Measurements from ENCODE around the gene ATL1.
A peak's percentile ranks its signal among the peaks of the same experiment; 100 is the strongest.

Gene ATL1

DNA sequence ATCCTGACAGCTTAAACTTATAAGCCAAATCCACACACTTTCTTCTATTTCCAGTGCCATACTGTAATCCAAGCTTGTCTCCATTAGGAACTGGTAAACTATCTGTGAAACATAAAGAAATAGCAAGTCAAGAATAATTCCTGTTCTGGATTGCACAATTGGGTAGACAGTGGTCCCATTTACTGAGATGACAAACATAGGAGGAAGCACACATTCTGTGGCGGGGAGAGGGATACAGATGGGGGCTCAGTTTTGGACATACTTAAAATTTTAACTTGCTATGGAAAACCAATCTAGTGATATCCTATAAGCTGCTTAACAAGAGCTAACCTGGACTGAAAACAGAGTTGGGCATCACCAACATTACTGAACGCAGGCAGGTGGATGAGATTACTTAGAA, 43.9 kb upstream of the ATL1 start:
- peaks cover 92% of the 10 kb centered on the region for H3K79me2 ChIP-seq (ENCODE audit: insufficient read depth, low read length)
- no peaks in the 10 kb centered on the region for H3K9me3 ChIP-seq (ENCODE audit: insufficient read depth, low read depth, low read length)
- no peak overlapping the region for H3K9ac ChIP-seq (ENCODE audit: low read depth, low read length, poor library complexity, severe bottlenecking)
- no peaks in the 10 kb centered on the region for H3K27me3 ChIP-seq (ENCODE audit: insufficient read depth, low read length, poor library complexity, severe bottlenecking)
- H3F3A ChIP-seq (ENCODE audit: low read depth): no peaks in the 10 kb centered on the region
- H3K4me1 ChIP-seq (ENCODE audit: insufficient read depth, low read length, poor library complexity, severe bottlenecking): no peaks in the 10 kb centered on the region
- H3K4me3 ChIP-seq (ENCODE audit: low read length, poor library complexity, severe bottlenecking): no peak overlapping the region
- no peaks in the 10 kb centered on the region for H3K9me2 ChIP-seq (replicated peaks; ENCODE audit: low read depth, low read length)
- no peak for TF ChIP-seq EZH2phosphoT487 (IDR thresholded peaks at IDR 0.05; ENCODE audit: borderline replicate concordance)
- TF ChIP-seq, protein P1, sequence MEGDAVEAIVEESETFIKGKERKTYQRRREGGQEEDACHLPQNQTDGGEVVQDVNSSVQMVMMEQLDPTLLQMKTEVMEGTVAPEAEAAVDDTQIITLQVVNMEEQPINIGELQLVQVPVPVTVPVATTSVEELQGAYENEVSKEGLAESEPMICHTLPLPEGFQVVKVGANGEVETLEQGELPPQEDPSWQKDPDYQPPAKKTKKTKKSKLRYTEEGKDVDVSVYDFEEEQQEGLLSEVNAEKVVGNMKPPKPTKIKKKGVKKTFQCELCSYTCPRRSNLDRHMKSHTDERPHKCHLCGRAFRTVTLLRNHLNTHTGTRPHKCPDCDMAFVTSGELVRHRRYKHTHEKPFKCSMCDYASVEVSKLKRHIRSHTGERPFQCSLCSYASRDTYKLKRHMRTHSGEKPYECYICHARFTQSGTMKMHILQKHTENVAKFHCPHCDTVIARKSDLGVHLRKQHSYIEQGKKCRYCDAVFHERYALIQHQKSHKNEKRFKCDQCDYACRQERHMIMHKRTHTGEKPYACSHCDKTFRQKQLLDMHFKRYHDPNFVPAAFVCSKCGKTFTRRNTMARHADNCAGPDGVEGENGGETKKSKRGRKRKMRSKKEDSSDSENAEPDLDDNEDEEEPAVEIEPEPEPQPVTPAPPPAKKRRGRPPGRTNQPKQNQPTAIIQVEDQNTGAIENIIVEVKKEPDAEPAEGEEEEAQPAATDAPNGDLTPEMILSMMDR (conservative IDR thresholded peaks at IDR 0.05; ENCODE audit: low read length): no peak
- no peak overlapping the region for H3K4me2 ChIP-seq (ENCODE audit: low read depth, low read length, poor library complexity, severe bottlenecking)
- peaks cover 25% of the 10 kb centered on the region for H4K20me1 ChIP-seq (ENCODE audit: insufficient read depth, low read length, poor library complexity, severe bottlenecking)
- H3K36me3 ChIP-seq (ENCODE audit: insufficient read depth, low read length): peaks cover 6% of the 10 kb centered on the region; the same call in 1 of the 2 replicates
- no peak overlapping the region for H2AFZ ChIP-seq (ENCODE audit: low read length)

DNA sequence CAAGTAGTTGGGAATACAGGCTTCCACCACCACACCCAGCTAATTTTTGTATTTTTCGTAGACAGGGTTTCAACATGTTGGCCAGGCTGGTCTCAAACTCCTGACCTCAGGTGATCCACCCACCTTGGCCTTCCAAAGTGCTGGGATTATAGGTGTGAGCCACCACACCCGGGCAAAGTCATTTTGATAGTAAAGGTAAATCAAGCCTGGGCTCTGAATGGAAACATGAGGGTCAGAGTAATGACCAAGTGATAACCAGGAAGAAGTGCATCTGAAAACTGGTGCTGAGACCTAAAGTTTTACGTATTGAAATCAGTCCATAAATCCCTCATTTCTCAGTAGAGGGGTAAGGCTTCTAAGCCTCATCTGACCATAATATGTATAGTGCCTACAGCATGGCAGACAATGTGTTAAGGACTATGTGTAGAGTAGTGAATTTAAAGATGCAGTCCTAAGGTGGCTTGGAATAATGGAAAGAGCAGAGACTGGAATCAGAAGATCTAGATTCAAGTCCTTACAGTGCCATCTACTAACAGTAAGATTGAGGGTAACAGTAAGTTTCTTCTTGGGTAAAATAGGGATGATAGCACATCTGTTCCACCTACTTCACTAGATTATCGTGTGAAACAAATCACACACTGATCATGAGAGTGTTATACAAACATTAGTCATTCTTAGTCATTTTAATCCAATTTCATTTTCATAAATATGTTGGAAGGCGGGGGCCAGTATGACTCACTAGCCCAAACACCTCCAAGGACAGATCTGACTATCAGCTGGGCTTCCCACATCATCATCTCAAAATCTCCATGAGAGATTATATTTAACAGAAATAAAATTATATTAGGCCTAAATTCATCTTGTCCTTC, 38.8 kb upstream of the ATL1 start:
- peak overlapping the region; percentile 39 for H3K4me2 ChIP-seq (ENCODE audit: low read depth, low read length, poor library complexity, severe bottlenecking)
- no peak overlapping the region for H2AFZ ChIP-seq (ENCODE audit: low read length)
- no peaks in the 10 kb centered on the region for H3F3A ChIP-seq (ENCODE audit: low read depth)
- H3K79me2 ChIP-seq (ENCODE audit: insufficient read depth, low read length): peaks cover 91% of the 10 kb centered on the region
- no peaks in the 10 kb centered on the region for H3K9me3 ChIP-seq (ENCODE audit: insufficient read depth, low read depth, low read length)
- no peak overlapping the region for H3K9ac ChIP-seq (ENCODE audit: low read depth, low read length, poor library complexity, severe bottlenecking)
- H3K4me1 ChIP-seq (ENCODE audit: insufficient read depth, low read length, poor library complexity, severe bottlenecking): peaks cover 31% of the 10 kb centered on the region
- H3K9me2 ChIP-seq (replicated peaks; ENCODE audit: low read depth, low read length): no peaks in the 10 kb centered on the region
- peaks cover 48% of the 10 kb centered on the region for H4K20me1 ChIP-seq (ENCODE audit: insufficient read depth, low read length, poor library complexity, severe bottlenecking)
- TF ChIP-seq, protein P1 (conservative IDR thresholded peaks at IDR 0.05; ENCODE audit: low read length): no peak
- TF ChIP-seq EZH2phosphoT487 (IDR thresholded peaks at IDR 0.05; ENCODE audit: borderline replicate concordance): no peak
- H3K27me3 ChIP-seq (ENCODE audit: insufficient read depth, low read length, poor library complexity, severe bottlenecking): no peaks in the 10 kb centered on the region
- no peak overlapping the region for H3K4me3 ChIP-seq (ENCODE audit: low read length, poor library complexity, severe bottlenecking)
- peaks cover 6% of the 10 kb centered on the region; the same call in 1 of the 2 replicates for H3K36me3 ChIP-seq (ENCODE audit: insufficient read depth, low read length)

DNA sequence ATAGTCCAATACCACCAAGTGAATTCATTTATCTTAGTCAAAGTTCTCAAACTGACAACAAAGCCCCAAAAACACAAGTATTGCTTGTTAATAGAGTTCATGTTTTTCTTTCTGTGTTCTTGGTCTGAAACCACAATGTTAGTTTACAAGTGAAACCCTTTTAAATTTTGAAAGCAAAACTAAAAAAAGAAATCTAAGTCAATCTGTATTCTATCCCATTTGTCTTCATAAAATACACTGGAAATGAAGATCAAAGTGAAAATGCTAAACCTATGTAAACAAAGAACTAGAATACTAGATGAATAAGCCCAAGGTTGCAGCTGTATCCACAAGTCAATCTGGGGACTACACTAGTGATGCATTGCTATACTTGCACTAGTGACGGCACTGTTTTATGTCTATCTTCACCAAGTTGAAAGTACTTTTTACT, 38.0 kb upstream of the ATL1 start:
- Histone ChIP-seq H3K27me3 (ENCODE audit: insufficient read depth, low read length, poor library complexity, severe bottlenecking) (no peaks in the 10 kb centered on the region), H3K4me1 (ENCODE audit: insufficient read depth, low read length, poor library complexity, severe bottlenecking) (peaks cover 36% of the 10 kb centered on the region), H3K4me2 (ENCODE audit: low read depth, low read length, poor library complexity, severe bottlenecking) (peak overlapping the region; percentile 39), H3K79me2 (ENCODE audit: insufficient read depth, low read length) (peaks cover 91% of the 10 kb centered on the region), H3K9me3 (ENCODE audit: insufficient read depth, low read depth, low read length) (no peaks in the 10 kb centered on the region), H4K20me1 (ENCODE audit: insufficient read depth, low read length, poor library complexity, severe bottlenecking) (peaks cover 53% of the 10 kb centered on the region), H3K4me3 (ENCODE audit: low read length, poor library complexity, severe bottlenecking) (no peak overlapping the region), H3K9ac (ENCODE audit: low read depth, low read length, poor library complexity, severe bottlenecking) (no peak overlapping the region), H3F3A (ENCODE audit: low read depth) (no peaks in the 10 kb centered on the region), H3K36me3 (ENCODE audit: insufficient read depth, low read length) (peaks cover 6% of the 10 kb centered on the region; the same call in 1 of the 2 replicates), H3K9me2 (replicated peaks; ENCODE audit: low read depth, low read length) (no peaks in the 10 kb centered on the region), H2AFZ (ENCODE audit: low read length) (no peak overlapping the region)
- TF ChIP-seq, protein P1 (conservative IDR thresholded peaks at IDR 0.05; ENCODE audit: low read length): no peak
- TF ChIP-seq EZH2phosphoT487 (IDR thresholded peaks at IDR 0.05; ENCODE audit: borderline replicate concordance): no peak
